Dedifferentiated amniotic fluid mesenchymal stem cell (primary cell): ENCODE measurements around the gene GALNT10.

Experiments
- DNase-seq: peaks from one replicate; pipeline ENCODE4 v3.0.0-alpha.2; 2016; ENCODE audit errors: extremely low spot score

Gene GALNT10

DNA sequence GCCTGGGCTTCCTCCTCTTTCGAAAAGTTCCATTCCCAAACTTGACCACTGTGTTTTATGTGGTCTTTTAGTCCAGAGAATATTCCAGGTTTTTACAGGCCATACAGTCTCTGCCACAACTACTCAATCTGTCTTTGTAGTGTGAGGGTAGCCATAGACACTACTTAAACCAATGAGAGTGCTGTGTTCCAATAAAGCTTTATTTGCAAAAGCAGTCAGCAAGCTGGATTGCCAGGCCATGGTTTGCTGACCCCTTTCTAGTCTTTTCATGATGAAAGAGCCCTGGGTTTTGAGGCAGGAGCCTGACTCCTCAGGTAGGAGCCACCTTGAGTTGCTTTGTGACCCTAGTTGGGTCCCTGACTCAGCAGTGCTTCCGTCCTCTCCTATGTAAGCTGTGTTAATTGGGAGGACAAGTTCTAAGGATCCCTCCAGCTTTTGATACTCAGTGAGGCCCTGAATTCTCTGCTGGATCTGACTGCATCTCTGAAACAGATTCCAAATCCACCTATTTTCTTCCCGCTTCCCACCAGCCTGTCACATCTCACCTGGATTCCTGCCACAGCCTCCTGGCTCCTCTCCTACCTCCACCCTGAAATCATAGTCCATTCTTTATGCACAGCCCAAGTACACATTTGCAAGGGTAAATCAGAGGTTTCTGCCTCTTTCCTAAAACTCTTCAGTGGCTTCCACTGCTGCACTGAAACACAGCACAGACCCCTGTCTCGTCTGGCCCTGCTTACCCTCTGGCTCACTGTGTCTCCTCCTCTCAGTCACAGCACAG is 13.5 kb downstream of the GALNT10 start:
- DNase-seq: no peak

DNA sequence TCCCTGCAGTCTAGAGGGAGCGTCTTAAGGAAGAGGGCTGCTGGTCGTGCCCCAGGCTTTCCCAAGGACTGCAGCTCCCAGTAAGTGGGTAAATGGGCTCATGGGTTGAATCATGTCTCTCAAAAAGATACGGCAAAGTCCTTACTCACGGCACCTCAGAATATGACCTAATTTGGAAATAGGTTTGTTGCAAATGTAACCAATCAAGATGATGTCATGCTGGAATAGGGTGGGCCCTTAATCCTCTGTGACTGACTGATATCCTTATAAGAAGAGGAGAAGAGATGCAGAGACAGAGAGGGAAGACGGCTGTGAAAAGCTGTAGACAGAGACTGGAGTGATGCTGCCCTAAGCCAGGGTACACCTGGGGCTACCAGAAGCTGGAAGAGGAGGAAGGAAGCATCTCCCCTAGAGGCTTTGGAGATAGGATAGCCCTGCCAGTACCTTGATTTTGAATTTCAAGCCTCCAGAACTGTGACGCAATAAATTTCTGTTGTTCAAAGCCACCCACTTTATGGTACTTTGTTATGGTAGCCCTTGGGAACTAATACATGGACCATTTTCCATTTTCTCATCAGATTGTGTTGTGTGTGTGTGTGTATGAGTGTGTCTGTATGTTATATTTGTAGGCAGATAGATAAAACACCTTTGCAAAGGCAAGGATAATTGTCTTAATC is 15.0 kb downstream of the GALNT10 start:
- DNase-seq: no peak

DNA sequence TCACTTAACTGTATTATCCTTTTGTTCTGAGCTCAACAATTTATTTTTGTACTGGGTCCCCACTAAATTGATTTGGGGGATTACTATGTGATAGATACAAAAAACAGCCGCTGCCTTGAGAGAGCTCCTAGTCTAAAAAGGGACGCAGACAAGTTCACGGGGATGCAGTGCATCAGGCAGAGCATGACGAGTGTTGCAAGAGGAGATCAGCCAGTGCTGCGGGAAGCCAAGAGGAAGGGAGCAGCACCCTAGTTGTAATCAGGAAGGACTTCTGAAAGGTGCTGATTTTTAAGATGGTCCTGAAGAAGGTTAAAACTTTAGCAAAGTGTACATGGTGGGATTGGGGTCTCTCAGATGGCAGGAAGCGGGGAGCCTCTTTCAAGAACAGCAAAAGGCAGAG is 15.8 kb downstream of the GALNT10 start:
- DNase-seq: no peak

DNA sequence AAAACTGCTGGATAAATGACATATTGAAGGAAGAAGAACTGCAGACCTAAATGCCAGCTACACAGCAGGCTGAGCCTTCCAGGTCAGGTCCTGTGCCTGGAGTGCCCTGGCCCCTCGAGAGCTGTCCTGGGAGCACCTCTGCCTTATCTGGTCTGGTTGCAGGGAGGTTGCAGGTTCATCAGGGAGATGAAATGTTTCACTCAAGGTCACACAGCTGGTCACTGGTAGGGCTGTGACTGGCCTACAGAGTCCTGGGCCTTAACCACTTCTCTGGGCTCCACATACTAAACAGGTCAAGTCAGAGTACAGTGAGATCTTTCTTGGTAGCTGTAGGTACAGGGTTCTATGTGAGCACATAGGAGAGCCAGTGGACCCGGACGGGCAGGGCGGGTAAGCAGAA is 16.7 kb downstream of the GALNT10 start:
- DNase-seq: no peak

DNA sequence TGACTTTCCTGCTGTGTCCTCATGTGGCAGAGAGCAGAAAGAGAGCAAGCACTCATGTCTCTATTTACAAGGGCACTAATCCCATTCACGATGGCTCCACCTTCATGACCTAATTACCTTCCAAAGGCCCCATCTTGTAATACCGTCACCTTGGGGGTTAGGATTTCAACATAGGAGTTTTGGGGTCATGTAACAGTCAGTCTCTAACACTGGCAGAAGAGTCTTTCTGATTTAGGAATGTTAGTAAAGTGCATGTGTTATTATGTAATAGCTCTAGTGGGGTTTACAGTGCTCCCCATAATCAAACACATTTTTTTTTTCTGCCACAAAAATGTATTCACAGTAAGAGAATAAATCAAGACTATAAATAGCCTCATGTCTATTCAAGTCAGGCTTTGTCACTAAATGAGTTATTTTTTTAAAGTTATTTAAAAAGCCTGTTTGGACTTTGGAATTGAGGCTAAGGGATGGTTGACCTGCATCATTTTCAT is 19.1 kb downstream of the GALNT10 start:
- no peak for DNase-seq

DNA sequence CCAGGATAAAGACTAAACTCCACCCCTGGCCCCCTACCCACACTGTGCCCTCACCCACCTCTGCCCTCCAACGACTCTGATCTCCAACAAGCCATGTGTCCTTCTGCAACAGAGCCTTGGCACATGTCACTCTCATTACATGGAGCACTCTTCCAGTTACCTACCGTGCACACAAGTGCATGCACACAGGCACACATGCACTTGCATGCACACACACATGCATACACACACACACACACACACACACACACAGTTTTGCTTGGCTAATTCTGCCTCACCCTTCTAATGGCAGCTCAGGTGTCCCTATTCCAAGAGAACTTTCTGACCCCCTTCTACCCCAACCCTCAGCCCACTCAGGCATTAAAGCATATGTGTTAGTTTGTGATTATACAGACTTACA is 19.6 kb downstream of the GALNT10 start:
- no peak for DNase-seq

DNA sequence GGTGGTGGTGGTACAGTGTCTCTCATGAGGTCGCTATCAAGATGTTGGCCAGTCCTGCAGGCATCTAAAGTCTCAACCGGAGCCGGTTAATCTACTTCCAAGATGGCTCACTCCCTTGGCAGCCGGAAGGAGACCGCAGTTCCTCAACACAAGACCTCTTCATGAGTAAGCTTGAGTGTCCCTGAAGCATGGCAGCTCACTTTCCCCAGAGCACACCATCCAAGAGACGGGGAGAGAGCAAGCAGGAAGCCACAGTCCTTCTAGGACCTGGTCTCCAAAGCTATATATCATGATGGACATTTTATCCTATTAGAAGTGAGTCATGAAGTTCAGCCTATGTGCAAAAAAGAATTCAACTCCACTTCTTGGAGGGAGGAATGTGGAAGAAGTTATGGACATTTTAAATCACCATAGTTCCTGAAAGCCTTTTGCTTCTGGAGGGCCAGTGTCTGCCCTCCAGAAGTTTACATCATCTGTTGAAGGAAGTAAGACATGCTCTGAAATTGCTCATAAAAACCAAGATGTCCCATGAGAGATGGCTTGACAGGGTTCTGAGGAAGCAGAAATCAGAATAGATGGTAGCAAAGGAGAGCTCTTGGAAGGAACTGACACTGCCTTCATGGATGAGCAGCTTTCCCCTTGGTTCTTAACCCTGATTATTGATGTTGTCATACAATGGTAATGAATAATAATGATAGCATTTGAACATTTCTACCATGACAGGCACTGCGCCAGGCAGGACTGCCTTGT is 21.3 kb downstream of the GALNT10 start:
- no peak for DNase-seq

DNA sequence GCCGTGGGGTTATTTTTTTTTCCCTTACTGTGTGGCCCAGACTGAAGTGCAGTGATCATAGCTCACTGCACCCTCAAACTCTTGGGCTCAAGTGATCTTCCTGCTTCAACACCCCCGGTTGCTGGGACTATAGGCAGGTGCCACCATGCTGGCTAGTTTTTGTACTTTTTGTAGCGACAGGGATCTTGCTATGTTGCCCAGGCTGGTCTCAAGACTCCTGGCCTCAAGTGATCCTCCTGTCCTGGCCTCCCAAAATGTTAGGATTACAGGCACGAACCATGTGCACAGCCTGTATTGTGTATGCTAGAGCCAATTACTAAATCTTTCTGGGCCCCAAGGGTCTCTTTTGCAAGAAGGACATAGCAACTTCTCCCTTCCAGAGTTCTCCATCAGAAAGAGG is 23.1 kb downstream of the GALNT10 start:
- DNase-seq: no peak

DNA sequence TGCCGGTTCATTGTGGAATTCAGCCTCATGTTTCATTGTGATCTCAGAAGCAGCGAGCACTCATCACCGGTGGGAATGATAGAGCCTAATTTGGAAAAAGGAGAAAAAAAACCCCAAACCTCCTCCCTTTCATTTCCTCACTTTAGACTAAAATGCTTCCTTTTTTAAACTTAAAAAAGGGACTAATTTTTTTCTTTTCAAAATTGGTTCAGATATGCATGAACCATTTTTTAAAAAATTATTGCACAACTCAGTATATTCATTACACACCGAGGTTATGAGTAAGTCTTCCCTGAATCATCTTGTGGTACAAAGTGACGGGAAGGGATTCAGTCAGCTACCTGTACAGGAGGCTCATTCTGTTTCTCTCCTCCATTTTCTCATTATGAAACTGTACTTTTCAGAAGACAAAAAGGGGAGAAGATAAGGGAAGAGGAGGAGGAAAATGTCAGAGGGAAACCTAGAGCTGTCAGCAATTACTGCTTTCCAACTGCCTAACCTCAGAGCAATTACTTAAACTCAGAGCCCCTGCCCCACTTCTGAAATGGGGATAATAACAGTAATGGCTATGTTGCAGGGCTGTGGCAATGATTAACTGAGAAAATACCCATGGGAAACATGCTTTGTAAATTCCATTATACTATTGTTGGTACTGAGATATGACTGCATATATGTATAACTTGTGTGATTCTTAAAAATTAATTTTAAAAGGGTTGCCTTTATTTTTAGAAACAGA is 24.0 kb downstream of the GALNT10 start:
- peak; percentile 30 for DNase-seq

DNA sequence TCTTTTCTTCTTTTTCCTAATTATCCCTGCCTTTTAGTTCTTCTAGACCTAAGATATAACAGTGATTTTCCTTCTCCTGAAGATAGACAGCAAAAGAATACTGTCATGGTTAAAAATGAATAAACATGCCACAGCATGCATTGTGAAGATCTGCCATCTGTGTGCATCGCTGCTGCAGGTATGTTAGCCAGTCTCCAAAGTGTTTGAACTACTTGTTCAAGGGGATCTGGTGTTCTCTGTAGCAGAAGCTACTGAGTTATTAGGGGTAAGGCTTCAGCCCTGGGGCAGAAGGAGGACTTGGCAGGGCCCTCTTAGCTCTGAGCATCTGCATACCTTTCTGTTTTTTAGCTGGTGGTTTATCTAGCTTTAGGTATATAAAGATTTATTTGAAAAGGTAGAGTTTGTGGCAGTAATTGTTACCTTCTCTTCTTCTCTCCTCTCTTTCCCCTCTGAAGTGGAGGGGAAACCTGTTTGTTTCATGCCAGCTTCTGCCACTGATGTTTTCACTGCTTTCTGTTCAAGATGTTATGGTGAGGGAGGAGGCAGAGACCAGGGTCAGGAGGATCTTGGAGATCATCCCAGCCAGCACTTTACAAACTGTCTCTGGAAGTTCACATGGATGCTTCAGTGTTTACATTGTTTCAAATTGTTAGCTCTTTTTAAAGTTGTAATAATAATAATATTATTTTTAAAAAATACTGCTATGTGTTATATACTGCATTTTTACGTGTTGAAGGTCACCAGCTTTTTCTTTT is 25.2 kb downstream of the GALNT10 start:
- no peak for DNase-seq

DNA sequence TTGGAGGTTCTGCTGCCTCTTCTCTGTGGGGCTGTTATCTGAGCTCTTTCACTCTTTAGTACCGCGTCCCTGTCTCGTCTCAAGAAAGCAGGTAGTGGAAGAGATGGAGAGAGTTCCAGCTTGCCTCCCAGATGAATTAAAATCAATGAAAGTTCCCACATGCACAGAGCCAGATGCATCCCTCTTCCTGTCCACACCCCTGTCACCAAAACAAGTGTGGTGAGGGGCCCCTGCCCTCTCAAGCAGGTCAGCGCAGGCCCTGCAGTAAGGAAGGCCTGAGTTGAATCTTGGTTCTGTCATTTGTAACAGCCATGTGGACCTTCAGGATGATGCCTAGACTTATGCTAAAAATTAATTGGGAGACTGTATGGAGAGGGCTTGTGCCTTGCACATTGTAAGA is 26.9 kb downstream of the GALNT10 start:
- no peak for DNase-seq

DNA sequence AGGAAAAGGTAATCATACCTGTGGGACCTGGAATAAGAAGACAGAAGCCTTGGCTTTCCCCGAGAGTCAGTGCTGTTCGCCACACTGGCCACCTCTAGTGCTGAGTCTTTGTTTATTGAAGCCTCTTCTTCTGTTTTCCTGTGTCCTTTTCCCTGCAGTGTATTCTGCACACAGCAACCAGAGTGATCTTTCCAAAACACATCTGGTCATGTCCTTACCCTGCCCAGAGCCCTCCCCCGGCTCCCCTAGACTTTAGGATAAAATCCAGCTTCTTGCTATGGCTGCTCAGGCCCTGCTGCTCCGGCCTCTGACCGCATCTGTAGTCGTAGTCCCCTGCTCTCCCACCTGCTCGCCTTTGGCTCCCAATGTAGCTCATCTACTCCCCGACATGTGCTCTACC is 28.3 kb downstream of the GALNT10 start:
- no peak for DNase-seq

DNA sequence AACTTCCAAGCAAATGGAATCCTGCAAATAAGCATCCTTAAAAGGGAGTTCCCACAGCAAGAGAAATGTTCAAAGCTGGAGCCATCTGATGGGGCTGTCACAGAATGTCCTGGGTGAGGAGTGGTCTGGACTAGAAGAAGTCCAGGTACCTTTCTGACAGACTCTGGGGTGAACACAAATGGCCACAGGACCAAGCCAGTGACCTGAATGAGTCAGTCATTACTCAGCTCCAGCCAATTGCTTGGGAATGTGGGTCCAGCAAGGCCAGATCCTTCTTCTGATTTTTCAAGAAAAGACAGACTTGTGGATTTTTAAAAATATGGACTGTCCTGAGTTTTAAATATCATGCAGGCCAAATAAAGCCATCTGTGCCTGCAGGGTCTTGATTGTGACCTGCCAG is 30.1 kb downstream of the GALNT10 start:
- peak; percentile 42 for DNase-seq

DNA sequence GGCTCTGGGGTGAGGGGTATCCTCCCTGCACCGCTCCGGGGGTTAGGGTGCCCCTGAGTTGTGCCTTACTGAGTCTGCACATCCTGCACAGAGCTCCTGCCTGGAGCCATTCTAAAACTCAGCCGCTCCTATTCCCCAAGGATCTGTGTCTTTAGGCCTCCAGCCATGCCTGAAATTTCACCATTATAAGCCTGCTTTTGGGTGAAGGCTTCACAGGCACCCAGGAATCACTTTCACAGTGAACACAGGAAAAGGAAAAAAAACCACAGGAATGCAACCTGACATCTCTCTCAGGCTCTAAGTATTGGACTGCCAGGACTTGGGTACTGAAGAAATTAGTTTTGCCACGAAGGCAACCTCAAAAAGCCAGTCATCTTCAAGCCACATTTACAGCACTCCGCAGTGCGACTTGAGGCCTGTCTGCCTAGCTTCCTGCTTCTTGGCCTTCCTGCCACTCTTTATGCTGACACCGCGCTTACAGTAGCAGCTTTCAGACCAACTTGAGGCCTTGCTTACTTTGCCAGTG is 30.9 kb downstream of the GALNT10 start:
- DNase-seq: peak; percentile 59

DNA sequence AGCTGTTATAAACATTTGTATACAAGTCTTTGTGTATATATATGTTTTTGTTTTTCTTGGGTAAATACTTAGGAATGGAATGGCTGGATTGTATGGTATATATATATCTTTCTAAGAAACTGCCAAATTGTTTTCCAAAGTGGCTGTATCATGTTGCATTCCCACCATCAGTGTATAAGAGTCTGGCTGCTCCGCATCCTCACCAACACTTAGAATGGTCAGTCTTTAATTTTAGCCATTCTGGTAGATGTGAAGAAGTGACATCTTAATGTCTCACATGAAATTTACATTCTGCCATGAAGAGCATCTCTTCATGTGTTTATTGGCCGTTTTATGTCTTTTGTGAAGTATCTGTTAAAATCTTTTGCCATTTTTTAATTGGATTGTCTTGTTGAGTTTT is 31.9 kb downstream of the GALNT10 start:
- DNase-seq: no peak

DNA sequence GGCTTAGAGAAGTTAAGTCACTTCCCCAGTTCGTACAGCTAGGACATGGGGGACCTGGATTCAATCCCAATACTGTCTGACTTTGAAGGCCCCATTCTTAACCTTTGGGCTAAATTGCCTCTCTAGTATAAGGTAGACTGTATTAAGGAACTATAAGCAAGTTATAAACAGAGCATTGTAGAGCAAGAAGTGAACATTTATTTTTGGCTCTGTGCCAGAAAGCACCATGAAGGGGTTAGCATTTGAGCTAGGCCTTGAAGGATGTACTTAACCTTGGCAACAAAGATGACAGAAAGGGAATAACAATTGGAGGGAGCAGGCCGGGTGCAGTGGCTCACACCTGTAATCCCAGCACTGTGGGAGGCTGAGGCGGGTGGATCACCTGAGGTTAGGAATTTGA is 32.8 kb downstream of the GALNT10 start:
- DNase-seq: no peak

DNA sequence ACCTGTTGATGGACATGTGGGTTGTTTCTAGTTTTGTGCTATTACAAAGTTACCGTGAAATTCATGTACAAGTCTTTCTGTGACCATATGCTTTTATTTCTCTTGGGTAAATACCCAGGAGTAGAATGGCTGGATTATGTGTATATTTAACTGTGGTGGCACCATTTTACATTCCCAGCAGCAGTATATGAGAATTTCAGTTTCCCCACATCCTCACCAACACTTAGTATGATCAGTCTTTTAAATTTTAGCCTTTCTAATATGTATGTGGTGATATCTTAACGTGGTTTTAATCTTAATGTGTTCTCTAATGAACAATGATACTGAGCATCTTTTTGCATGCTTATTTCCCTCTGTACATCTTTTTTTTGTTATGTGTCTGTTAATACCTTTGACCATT is 36.6 kb downstream of the GALNT10 start:
- no peak for DNase-seq

DNA sequence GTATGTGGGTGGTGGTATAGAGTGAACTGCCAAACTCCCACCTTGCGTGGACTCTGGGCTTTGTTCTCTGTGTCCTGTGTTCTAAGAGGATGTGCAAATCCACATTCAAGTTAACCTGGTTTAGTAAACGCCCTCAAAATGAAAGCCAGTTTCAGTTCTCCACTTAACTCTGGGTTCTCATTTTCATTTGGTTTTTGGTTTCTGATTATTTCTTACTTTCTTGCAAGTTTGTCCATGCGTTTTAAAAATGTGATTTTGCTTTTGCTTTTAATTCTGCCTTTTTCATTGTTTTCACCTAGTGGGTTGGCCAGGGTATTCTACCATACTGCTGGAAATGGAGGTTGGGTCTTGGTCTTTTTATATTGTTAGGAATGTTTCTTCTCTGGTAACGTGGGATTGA is 38.2 kb downstream of the GALNT10 start:
- DNase-seq: no peak

DNA sequence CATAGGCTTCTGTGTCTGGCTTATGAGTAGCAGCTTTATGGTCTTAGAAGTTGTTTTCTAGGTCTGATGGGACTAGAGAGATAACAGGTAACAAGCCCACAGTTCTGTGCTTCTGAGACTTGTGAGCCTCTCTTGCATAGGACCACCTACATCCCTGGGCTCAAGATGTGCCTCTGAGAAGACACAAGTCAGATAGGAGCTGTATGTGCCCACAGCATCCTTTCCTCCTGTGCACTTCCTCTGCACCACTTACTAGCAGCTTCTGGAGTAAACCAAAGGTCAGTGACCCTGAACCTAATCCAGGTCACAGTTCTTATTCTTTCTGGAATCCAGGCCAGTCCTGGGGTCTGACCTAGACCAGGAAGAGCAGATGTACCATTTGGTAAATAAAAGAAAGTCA is 40.0 kb downstream of the GALNT10 start:
- no peak for DNase-seq

DNA sequence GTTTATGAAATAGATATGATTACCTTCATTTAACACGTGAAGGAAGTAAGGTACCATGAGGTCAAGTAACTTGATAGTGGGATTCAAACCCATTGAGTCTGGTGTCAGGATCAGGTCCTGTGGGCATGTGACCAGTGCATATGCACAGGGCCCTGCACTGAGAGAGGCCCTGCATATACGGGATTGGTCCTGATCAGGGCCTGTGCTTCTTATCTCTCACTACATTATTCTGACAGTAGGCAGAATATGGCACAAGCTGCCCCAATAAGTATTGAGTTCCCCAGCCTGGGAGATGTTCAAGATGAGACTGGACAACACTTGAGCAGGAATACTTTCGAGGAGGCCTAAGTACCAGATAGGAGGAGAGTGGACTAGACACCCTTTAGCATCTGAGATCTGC is 44.0 kb downstream of the GALNT10 start:
- no peak for DNase-seq

DNA sequence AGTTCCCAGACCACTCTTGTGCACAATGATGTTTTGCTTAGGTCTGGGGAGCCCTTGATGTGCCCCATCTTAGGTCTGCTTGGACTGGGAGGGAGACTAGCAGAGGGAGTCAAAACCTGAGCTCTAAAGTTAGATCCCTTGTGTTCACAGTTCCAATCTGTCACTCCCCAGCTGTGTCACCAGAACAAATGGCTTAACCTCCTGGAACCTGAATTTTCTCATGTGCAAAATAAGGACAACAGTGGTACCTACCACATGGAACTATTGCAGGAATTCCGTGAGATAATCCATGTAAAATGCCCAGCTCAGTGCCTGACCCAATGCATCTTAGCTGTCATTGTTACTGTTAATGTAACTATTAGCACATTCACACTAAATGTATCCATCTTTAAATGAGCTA is 45.5 kb downstream of the GALNT10 start:
- no peak for DNase-seq
